ENCODE results near the gene MCRIP1.

The MCRIP1 gene

GRCh38 chr17:81813861-81814683 is 19.0 kb downstream of the MCRIP1 start:
- FAIRE-seq = no peak

GRCh38 chr17:81813371-81813684 is 19.8 kb downstream of the MCRIP1 start:
- TF ChIP-seq TAF1 (IDR thresholded peaks at IDR 0.05; ENCODE audit: borderline replicate concordance, low read depth, low read length) = no peak
- TF ChIP-seq POLR2A (IDR thresholded peaks at IDR 0.05; ENCODE audit: low read depth, low read length) = no peak
- TF ChIP-seq POLR2AphosphoS5 (IDR thresholded peaks at IDR 0.05; ENCODE audit: low read depth, low read length) = no peak
- no peak for DNase-seq (ENCODE audit: insufficient read length)
- no peak for FAIRE-seq

More at GRCh38 chr17:81813861-81814683, 19.0 kb downstream of the MCRIP1 start:
- DNase-seq (ENCODE audit: insufficient read length) = no peak
- no peak for TF ChIP-seq POLR2AphosphoS5 (IDR thresholded peaks at IDR 0.05; ENCODE audit: low read depth, low read length)
- no peak for TF ChIP-seq POLR2A (IDR thresholded peaks at IDR 0.05; ENCODE audit: low read depth, low read length)
- TF ChIP-seq TAF1 (IDR thresholded peaks at IDR 0.05; ENCODE audit: borderline replicate concordance, low read depth, low read length) = no peak

GRCh38 chr17:81812571-81813370 is 20.3 kb downstream of the MCRIP1 start:
- FAIRE-seq (no peak), DNase-seq (ENCODE audit: insufficient read length) (no peak)
- no peak for TF ChIP-seq POLR2A (IDR thresholded peaks at IDR 0.05; ENCODE audit: low read depth, low read length)
- no peak for TF ChIP-seq POLR2AphosphoS5 (IDR thresholded peaks at IDR 0.05; ENCODE audit: low read depth, low read length)
- TF ChIP-seq TAF1 (IDR thresholded peaks at IDR 0.05; ENCODE audit: borderline replicate concordance, low read depth, low read length) = no peak

DNA sequence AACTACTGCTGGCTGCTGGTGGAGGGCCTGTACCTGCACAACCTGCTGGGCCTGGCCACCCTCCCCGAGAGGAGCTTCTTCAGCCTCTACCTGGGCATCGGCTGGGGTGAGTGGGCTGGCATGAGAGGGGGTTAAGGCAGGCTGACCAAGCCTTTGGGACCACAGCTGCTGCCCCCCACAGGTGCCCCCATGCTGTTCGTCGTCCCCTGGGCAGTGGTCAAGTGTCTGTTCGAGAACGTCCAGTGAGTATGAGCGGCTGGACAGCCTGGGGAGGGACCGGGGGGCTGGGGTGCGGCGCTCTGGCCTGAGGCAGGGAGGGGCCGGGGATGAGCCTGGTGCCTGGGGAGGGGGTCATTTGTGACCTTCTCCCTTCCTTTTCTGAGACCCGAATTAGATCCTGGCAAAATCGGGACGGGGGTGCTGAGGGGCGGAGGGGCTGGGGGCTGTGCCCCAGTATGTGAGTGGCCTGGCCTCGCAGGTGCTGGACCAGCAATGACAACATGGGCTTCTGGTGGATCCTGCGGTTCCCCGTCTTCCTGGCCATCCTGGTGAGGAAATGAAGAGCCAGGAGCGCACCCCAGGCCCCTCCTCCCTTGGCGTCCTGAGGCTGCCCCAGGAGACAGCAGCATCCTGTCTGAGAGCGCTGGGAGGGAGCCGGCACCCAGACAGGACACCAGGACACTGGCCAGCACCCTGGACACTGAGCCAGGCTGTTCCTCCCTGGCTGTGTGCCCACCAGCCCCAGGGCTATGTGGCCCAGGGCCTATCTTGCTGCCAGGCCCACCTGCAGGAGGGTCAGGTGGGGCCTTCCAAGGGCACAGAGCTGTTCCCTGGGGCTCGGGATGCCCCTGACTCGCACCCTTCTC is 21.2 kb downstream of the MCRIP1 start:
- FAIRE-seq (no peak), DNase-seq (ENCODE audit: insufficient read length) (no peak)
- no peak for TF ChIP-seq POLR2AphosphoS5 (IDR thresholded peaks at IDR 0.05; ENCODE audit: low read depth, low read length)
- TF ChIP-seq TAF1 (IDR thresholded peaks at IDR 0.05; ENCODE audit: borderline replicate concordance, low read depth, low read length) = no peak
- TF ChIP-seq POLR2A (IDR thresholded peaks at IDR 0.05; ENCODE audit: low read depth, low read length) = no peak

- no peak for FAIRE-seq
- no peak for DNase-seq (ENCODE audit: insufficient read length)
- TF ChIP-seq TAF1 (IDR thresholded peaks at IDR 0.05; ENCODE audit: borderline replicate concordance, low read depth, low read length) (no peak), POLR2AphosphoS5 (IDR thresholded peaks at IDR 0.05; ENCODE audit: low read depth, low read length) (no peak), POLR2A (IDR thresholded peaks at IDR 0.05; ENCODE audit: low read depth, low read length) (no peak)
These were observed 22.0 kb downstream of the MCRIP1 start for GRCh38 chr17:81810892-81811704.

- no peak for TF ChIP-seq TAF1 (IDR thresholded peaks at IDR 0.05; ENCODE audit: borderline replicate concordance, low read depth, low read length)
- no peak for TF ChIP-seq POLR2AphosphoS5 (IDR thresholded peaks at IDR 0.05; ENCODE audit: low read depth, low read length)
- TF ChIP-seq POLR2A (IDR thresholded peaks at IDR 0.05; ENCODE audit: low read depth, low read length) = no peak
- FAIRE-seq (no peak), DNase-seq (ENCODE audit: insufficient read length) (no peak)
These were observed 22.6 kb downstream of the MCRIP1 start for GRCh38 chr17:81810476-81810875.

DNA sequence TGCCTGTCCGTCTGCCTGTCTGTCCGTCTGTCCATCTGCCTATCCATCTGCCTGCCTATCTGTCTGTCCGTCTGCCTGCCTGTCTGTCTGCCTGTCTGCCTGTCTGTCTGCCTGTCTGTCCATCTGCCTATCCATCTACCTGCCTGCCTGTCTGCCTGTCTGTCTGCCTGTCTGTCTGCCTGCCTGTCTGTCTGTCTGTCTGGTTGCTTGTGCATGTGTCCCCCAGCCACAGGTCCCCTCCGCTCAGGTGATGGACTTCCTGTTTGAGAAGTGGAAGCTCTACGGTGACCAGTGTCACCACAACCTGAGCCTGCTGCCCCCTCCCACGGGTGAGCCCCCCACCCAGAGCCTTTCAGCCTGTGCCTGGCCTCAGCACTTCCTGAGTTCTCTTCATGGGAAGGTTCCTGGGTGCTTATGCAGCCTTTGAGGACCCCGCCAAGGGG is 23.5 kb downstream of the MCRIP1 start:
- no peak for FAIRE-seq
- TF ChIP-seq POLR2AphosphoS5 (IDR thresholded peaks at IDR 0.05; ENCODE audit: low read depth, low read length) = no peak
- TF ChIP-seq POLR2A (IDR thresholded peaks at IDR 0.05; ENCODE audit: low read depth, low read length) = no peak
- no peak for TF ChIP-seq TAF1 (IDR thresholded peaks at IDR 0.05; ENCODE audit: borderline replicate concordance, low read depth, low read length)
- no peak for DNase-seq (ENCODE audit: insufficient read length)

DNA sequence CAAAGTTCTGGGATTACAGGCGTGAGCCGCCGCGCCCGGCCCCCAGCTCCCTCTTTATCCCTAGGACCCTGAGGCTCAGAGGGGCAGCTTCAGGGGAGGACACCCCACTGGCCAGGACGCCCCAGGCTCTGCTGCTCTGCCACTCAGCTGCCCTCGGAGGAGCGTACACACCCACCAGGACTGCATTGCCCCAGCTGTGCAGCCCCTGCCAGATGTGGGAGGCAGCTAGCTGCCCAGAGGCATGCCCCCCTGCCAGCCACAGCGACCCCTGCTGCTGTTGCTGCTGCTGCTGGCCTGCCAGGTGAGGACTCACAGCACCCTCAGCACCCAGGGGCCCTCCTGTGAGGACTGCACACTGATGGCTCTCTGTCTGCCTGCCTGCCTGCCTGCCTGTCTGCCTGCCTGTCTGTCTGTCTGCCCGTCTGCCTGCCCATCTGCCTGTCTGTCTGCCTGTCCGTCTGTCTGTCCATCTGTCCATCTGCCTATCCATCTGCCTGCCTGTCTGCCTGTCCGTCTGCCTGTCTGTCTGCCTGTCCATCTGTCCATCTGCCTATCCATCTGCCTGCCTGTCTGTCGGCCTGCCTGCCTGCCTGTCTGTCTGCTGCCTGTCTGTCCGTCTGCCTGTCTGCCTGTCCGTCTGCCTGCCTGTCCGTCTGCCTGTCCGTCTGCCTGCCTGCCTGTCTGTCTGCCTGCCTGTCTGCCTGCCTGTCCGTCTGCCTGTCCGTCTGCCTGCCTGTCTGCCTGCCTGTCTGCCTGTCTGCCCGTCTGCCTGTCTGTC is 24.1 kb downstream of the MCRIP1 start:
- DNase-seq (ENCODE audit: insufficient read length) (no peak), FAIRE-seq (no peak)
- TF ChIP-seq POLR2A (IDR thresholded peaks at IDR 0.05; ENCODE audit: low read depth, low read length) (no peak), TAF1 (IDR thresholded peaks at IDR 0.05; ENCODE audit: borderline replicate concordance, low read depth, low read length) (no peak), POLR2AphosphoS5 (IDR thresholded peaks at IDR 0.05; ENCODE audit: low read depth, low read length) (no peak)

GRCh38 chr17:81807839-81808238 is 25.3 kb downstream of the MCRIP1 start:
- FAIRE-seq (no peak), DNase-seq (ENCODE audit: insufficient read length) (no peak)
- no peak for TF ChIP-seq TAF1 (IDR thresholded peaks at IDR 0.05; ENCODE audit: borderline replicate concordance, low read depth, low read length)
- TF ChIP-seq POLR2AphosphoS5 (IDR thresholded peaks at IDR 0.05; ENCODE audit: low read depth, low read length) = no peak
- TF ChIP-seq POLR2A (IDR thresholded peaks at IDR 0.05; ENCODE audit: low read depth, low read length) = no peak

Measured in GM12892 (cell line).